H9 (cell line): ENCODE data around the gene SEC23IP. TPM values are rescaled to one million over a fixed set of nuclear protein-coding genes. Genes with fewer than 3 reads are reported as not detected.

Experiments used
- DNase-seq: peaks from one replicate; pipeline ENCODE4 v3.0.0-alpha.2; 2017
- H2AFZ ChIP-seq: one replicate; pipeline ENCODE4 v1.6.1; 2013; ENCODE audit warnings: mild to moderate bottlenecking, low read length, control low read depth, moderate library complexity
- H2AK5ac ChIP-seq: 2 replicates; pipeline ENCODE4 v1.6.1; 2013; ENCODE audit warnings: low read length, control low read depth, mixed read lengths; ENCODE audit not compliant: insufficient read length
- H2BK120ac ChIP-seq: one replicate; pipeline ENCODE4 v1.6.1; 2013; ENCODE audit warnings: low read depth, mild to moderate bottlenecking, low read length, control low read depth, inconsistent platforms; ENCODE audit not compliant: poor library complexity, severe bottlenecking
- H2BK12ac ChIP-seq: 2 replicates; pipeline ENCODE4 v1.6.1; 2013; ENCODE audit warnings: low read length, control low read depth, mixed read lengths, low read depth; ENCODE audit not compliant: insufficient read length
- H2BK15ac ChIP-seq: 2 replicates; pipeline ENCODE4 v1.6.1; 2013; ENCODE audit warnings: low read depth, low read length, control low read depth
- H2BK20ac ChIP-seq: one replicate; pipeline ENCODE4 v1.6.1; 2013; ENCODE audit warnings: low read depth, mild to moderate bottlenecking, low read length, control low read depth, inconsistent platforms; ENCODE audit not compliant: poor library complexity, severe bottlenecking
- H2BK5ac ChIP-seq: 2 replicates; pipeline ENCODE4 v1.6.1; 2013; ENCODE audit warnings: low read length, control low read depth, mixed read lengths; ENCODE audit not compliant: insufficient read length
- H3K14ac ChIP-seq: 2 replicates; pipeline ENCODE4 v1.6.1; 2013; ENCODE audit warnings: low read length, control low read depth; ENCODE audit not compliant: insufficient read depth
- H3K18ac ChIP-seq: 2 replicates; pipeline ENCODE4 v1.6.1; 2013; ENCODE audit warnings: low read depth, mild to moderate bottlenecking, mixed read lengths, low read length, control low read depth; ENCODE audit not compliant: insufficient read length
- H3K23ac ChIP-seq: 2 replicates; pipeline ENCODE4 v1.6.1; 2013; ENCODE audit warnings: low read length, control low read depth, mixed read lengths, low read depth; ENCODE audit not compliant: insufficient read length
- H3K23me2 ChIP-seq: 2 replicates; pipeline ENCODE4 v1.6.1; 2013; ENCODE audit warnings: low read depth, mild to moderate bottlenecking, mixed read lengths, low read length, control low read depth; ENCODE audit not compliant: insufficient read length, poor library complexity, severe bottlenecking
- H3K27ac ChIP-seq: 2 replicates; pipeline ENCODE4 v1.5.1; 2013; ENCODE audit warnings: low read length, control low read depth, mixed read lengths, low read depth; ENCODE audit not compliant: insufficient read length
- H3K27me3 ChIP-seq: 2 replicates; pipeline ENCODE4 v1.6.1; 2013; ENCODE audit warnings: low read length, control low read depth, inconsistent platforms; ENCODE audit not compliant: insufficient read depth
- H3K4ac ChIP-seq: 2 replicates; pipeline ENCODE4 v1.6.1; 2013; ENCODE audit warnings: low read depth, mild to moderate bottlenecking, control low read depth, inconsistent platforms, low read length, moderate library complexity
- H3K4me1 ChIP-seq: 2 replicates; pipeline ENCODE4 v1.6.1; 2013; ENCODE audit warnings: low read length, control low read depth, inconsistent platforms; ENCODE audit not compliant: insufficient read depth
- H3K4me2 ChIP-seq: 2 replicates; pipeline ENCODE4 v1.6.1; 2013; ENCODE audit warnings: low read length, control low read depth, mixed read lengths; ENCODE audit not compliant: insufficient read length, insufficient read depth
- H3K56ac ChIP-seq: 2 replicates; pipeline ENCODE4 v1.6.1; 2013; ENCODE audit warnings: low read depth, mild to moderate bottlenecking, mixed read lengths, low read length, control low read depth; ENCODE audit not compliant: insufficient read length
- H3K79me1 ChIP-seq: 2 replicates; pipeline ENCODE4 v1.6.1; 2013; ENCODE audit warnings: low read depth, mild to moderate bottlenecking, moderate library complexity, low read length, control low read depth, inconsistent platforms; ENCODE audit not compliant: insufficient read depth, poor library complexity, severe bottlenecking
- H3K79me2 ChIP-seq: 2 replicates; pipeline ENCODE4 v1.6.1; 2013; ENCODE audit warnings: low read length, control low read depth, inconsistent platforms; ENCODE audit not compliant: insufficient read depth
- H3K9ac ChIP-seq: 2 replicates; pipeline ENCODE4 v1.6.1; 2013; ENCODE audit warnings: low read length, control low read depth, mixed read lengths; ENCODE audit not compliant: insufficient read length; ENCODE audit errors: extremely low read depth
- H3K9me3 ChIP-seq: one replicate; pipeline ENCODE4 v1.6.1; 2013; ENCODE audit warnings: low read depth, low read length, inconsistent platforms; ENCODE audit not compliant: control insufficient read depth
- H3T11ph ChIP-seq: one replicate; pipeline ENCODE4 v1.6.1; 2013; ENCODE audit warnings: mild to moderate bottlenecking, low read length, control low read depth, inconsistent platforms
- H4K20me1 ChIP-seq: one replicate; pipeline ENCODE4 v1.6.1; 2013; ENCODE audit not compliant: control insufficient read depth, insufficient read length, insufficient read depth
- H4K5ac ChIP-seq: 2 replicates; pipeline ENCODE4 v1.6.1; 2013; ENCODE audit warnings: low read depth, mild to moderate bottlenecking, mixed read lengths, low read length, control low read depth; ENCODE audit not compliant: insufficient read length
- H4K8ac ChIP-seq: replicated peaks from 2 replicates; pipeline ENCODE4 v1.6.1; 2013; ENCODE audit warnings: low read length, control low read depth, mixed read lengths, low read depth; ENCODE audit not compliant: insufficient read length
- H4K91ac ChIP-seq: 2 replicates; pipeline ENCODE4 v1.6.1; 2013; ENCODE audit warnings: low read depth, mild to moderate bottlenecking, moderate library complexity, mixed read lengths, low read length, control low read depth; ENCODE audit not compliant: insufficient read length
- H3K27ac Mint-ChIP-seq, 3 experiments: 2 replicates in 2 of 3; 3 replicates in 1 of 3; pipeline ENCODE4 v1.8.0; 2020 to 2021; ENCODE audit warnings: mixed read lengths in 3 of 3, mild to moderate bottlenecking in 1 of 3, moderate library complexity in 1 of 3
- H3K27me3 Mint-ChIP-seq: 2 replicates; pipeline ENCODE4 v1.8.0; 2021; ENCODE audit warnings: low read depth, mild to moderate bottlenecking, moderate library complexity, mixed read lengths
- H3K36me3 Mint-ChIP-seq, 3 experiments: 2 replicates in 2 of 3; 3 replicates in 1 of 3; pipeline ENCODE4 v1.8.0; 2020 to 2021; ENCODE audit warnings: low read depth in 3 of 3, mixed read lengths in 3 of 3; ENCODE audit not compliant: insufficient read depth in 1 of 3
- H3K4me1 Mint-ChIP-seq, 2 experiments: 2 replicates each; pipeline ENCODE4 v1.8.0; 2020; ENCODE audit warnings: mixed read lengths in 2 of 2
- H3K4me3 Mint-ChIP-seq, 2 experiments: 2 replicates in 1 of 2; 3 replicates in 1 of 2; pipeline ENCODE4 v1.8.0; 2020 to 2021; ENCODE audit warnings: mild to moderate bottlenecking in 2 of 2, mixed read lengths in 2 of 2, moderate library complexity in 1 of 2
- H3K9me3 Mint-ChIP-seq, 2 experiments: 2 replicates in 1 of 2; 3 replicates in 1 of 2; pipeline ENCODE4 v1.8.0; 2020; ENCODE audit warnings: mild to moderate bottlenecking in 2 of 2, mixed read lengths in 2 of 2, moderate library complexity in 1 of 2
- WGBS: extraction: QIAGEN DNeasy Blood & Tissue Kit; methylation state at CpG from one replicate; pipeline ENCODE4 v1.1.7; 2013; ENCODE audit warnings: missing lambda C conversion rate, low lambda C conversion rate, mixed read lengths; ENCODE audit not compliant: insufficient read length; ENCODE audit errors: extremely low coverage; 5-methylcytosine and 5-hydroxymethylcytosine counted together
- total RNA-seq: library from RNA; stranded (reverse); gene quantifications from 2 replicates; pipeline ENCODE4 v1.2.1, GENCODE V29; 2021
- TF ChIP-seq, protein P1 (sequence below): fragments of 200-600 bp; sonication (generic); conservative IDR thresholded peaks from 3 replicates; pipeline ENCODE4 v1.8.0; 2021; ENCODE audit warnings: antibody characterized with exemption, mild to moderate bottlenecking

The SEC23IP gene
- total RNA-seq, 1 experiment from 2014 or later: 93.0 TPM

DNA sequence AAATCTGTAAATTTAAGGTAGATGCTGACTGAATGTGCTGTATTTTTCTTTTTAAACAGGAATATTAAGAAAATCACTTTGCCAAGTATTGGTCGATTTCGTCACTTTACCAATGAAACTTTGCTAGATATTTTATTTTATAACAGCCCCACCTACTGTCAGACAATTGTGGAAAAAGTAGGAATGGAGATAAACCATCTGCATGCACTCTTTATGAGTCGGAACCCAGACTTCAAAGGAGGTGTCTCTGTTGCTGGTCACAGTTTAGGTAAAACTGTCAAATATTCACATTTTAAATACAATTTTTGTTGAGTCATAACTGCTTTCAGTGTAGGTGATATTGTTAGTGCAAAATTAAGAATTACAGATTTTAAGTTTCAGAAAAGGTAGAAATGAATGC, 25.2 kb downstream of the SEC23IP start:
- H3K79me1 ChIP-seq: no peaks in the 10 kb centered on the region
- no peak overlapping the region for H2BK12ac ChIP-seq
- H4K5ac ChIP-seq: no peak overlapping the region
- H4K20me1 ChIP-seq: no peaks in the 10 kb centered on the region
- H3K27me3 ChIP-seq: no peaks in the 10 kb centered on the region
- H3K27ac ChIP-seq: no peak overlapping the region
- H3K9ac ChIP-seq: no peak overlapping the region
- Mint-ChIP-seq H3K4me1 (no peaks in the 10 kb centered on the region), H3K9me3 (no peaks in the 10 kb centered on the region), H3K36me3 (peaks cover 18 to 85% (median 67%) of the 10 kb centered on the region in 3 experiments; a peak in 6 of 7 replicates), H3K27me3 (no peaks in the 10 kb centered on the region), H3K27ac (no peak overlapping the region), H3K4me3 (no peak overlapping the region)
- no peak overlapping the region for H3K14ac ChIP-seq
- DNase-seq: no peak
- H3K4me1 ChIP-seq: no peaks in the 10 kb centered on the region
- no CpG with 5 or more reads among the region's 3 CpGs for WGBS
- H2BK120ac ChIP-seq: no peak overlapping the region
- H2BK15ac ChIP-seq: no peak overlapping the region
- no peak overlapping the region for H3K4ac ChIP-seq
- no peak overlapping the region for H2BK20ac ChIP-seq
- H3K9me3 ChIP-seq: no peaks in the 10 kb centered on the region
- H3K23me2 ChIP-seq: no peaks in the 10 kb centered on the region
- H3T11ph ChIP-seq: no peak overlapping the region
- H3K4me2 ChIP-seq: no peak overlapping the region
- H3K23ac ChIP-seq: no peak overlapping the region
- no peak overlapping the region for H3K56ac ChIP-seq
- H4K91ac ChIP-seq: no peak overlapping the region
- H2AFZ ChIP-seq: no peak overlapping the region
- no peak overlapping the region for H2BK5ac ChIP-seq
- H4K8ac ChIP-seq: no peak overlapping the region
- no peak overlapping the region for H3K18ac ChIP-seq
- TF ChIP-seq, protein P1, sequence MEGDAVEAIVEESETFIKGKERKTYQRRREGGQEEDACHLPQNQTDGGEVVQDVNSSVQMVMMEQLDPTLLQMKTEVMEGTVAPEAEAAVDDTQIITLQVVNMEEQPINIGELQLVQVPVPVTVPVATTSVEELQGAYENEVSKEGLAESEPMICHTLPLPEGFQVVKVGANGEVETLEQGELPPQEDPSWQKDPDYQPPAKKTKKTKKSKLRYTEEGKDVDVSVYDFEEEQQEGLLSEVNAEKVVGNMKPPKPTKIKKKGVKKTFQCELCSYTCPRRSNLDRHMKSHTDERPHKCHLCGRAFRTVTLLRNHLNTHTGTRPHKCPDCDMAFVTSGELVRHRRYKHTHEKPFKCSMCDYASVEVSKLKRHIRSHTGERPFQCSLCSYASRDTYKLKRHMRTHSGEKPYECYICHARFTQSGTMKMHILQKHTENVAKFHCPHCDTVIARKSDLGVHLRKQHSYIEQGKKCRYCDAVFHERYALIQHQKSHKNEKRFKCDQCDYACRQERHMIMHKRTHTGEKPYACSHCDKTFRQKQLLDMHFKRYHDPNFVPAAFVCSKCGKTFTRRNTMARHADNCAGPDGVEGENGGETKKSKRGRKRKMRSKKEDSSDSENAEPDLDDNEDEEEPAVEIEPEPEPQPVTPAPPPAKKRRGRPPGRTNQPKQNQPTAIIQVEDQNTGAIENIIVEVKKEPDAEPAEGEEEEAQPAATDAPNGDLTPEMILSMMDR: no peak
- H2AK5ac ChIP-seq: no peak overlapping the region
- no peaks in the 10 kb centered on the region for H3K79me2 ChIP-seq
